Mesendoderm (in vitro differentiated cells): Measurements from ENCODE around the gene CYP19A1.

Experiments used
- DNase-seq: peaks from one replicate; pipeline ENCODE4 v3.0.0; 2013
- H2AK5ac ChIP-seq: 2 replicates; pipeline ENCODE4 v1.6.1; 2013; ENCODE audit warnings: low read length, inconsistent platforms
- H2BK120ac ChIP-seq: 2 replicates; pipeline ENCODE4 v1.6.1; 2013; ENCODE audit warnings: low read depth, mild to moderate bottlenecking, low read length, moderate library complexity, mixed read lengths
- H2BK15ac ChIP-seq: replicated peaks from 2 replicates; pipeline ENCODE4 v1.6.1; 2013; ENCODE audit warnings: low read depth, mild to moderate bottlenecking, moderate library complexity
- H2BK5ac ChIP-seq: 2 replicates; pipeline ENCODE4 v1.6.1; 2013; ENCODE audit warnings: low read length, inconsistent platforms
- H3K18ac ChIP-seq: 2 replicates; pipeline ENCODE4 v1.6.1; 2013; ENCODE audit warnings: mild to moderate bottlenecking, low read length, mixed read lengths
- H3K23ac ChIP-seq: one replicate; pipeline ENCODE4 v1.6.1; 2013; ENCODE audit warnings: low read length
- H3K27ac ChIP-seq: 2 replicates; pipeline ENCODE4 v1.5.1; 2013; ENCODE audit warnings: low read depth, mild to moderate bottlenecking, inconsistent platforms, low read length, moderate library complexity
- H3K27me3 ChIP-seq: 2 replicates; pipeline ENCODE4 v1.6.1; 2013; ENCODE audit warnings: low read length, control low read depth, mild to moderate bottlenecking, inconsistent platforms; ENCODE audit not compliant: insufficient read depth, poor library complexity
- H3K36me3 ChIP-seq: 2 replicates; pipeline ENCODE4 v1.6.1; 2013; ENCODE audit warnings: low read length, inconsistent platforms; ENCODE audit not compliant: control insufficient read depth, insufficient read depth
- H3K4ac ChIP-seq: one replicate; pipeline ENCODE4 v1.6.1; 2013; ENCODE audit warnings: low read depth, mild to moderate bottlenecking, low read length, moderate library complexity
- H3K4me1 ChIP-seq: 2 replicates; pipeline ENCODE4 v1.6.1; 2013; ENCODE audit warnings: low read depth, low read length, inconsistent platforms; ENCODE audit not compliant: control insufficient read depth
- H3K4me2 ChIP-seq: 2 replicates; pipeline ENCODE4 v1.6.1; 2013; ENCODE audit warnings: low read length
- H3K4me3 ChIP-seq: 2 replicates; pipeline ENCODE4 v1.5.1; 2013; ENCODE audit warnings: mild to moderate bottlenecking, low read length
- H3K56ac ChIP-seq: one replicate; pipeline ENCODE4 v1.6.1; 2013; ENCODE audit warnings: low read length
- H3K79me1 ChIP-seq: 2 replicates; pipeline ENCODE4 v1.6.1; 2013; ENCODE audit warnings: low read length, inconsistent platforms
- H3K79me2 ChIP-seq: 2 replicates; pipeline ENCODE4 v1.6.1; 2013; ENCODE audit warnings: mild to moderate bottlenecking, low read length; ENCODE audit not compliant: control insufficient read depth, insufficient read depth
- H3K9ac ChIP-seq: 2 replicates; pipeline ENCODE4 v1.6.1; 2013; ENCODE audit warnings: low read length, inconsistent platforms
- H4K5ac ChIP-seq: one replicate; pipeline ENCODE4 v1.6.1; 2013; ENCODE audit warnings: low read length
- H4K8ac ChIP-seq: one replicate; pipeline ENCODE4 v1.6.1; 2013; ENCODE audit warnings: low read depth, mild to moderate bottlenecking, control low read depth, low read length, moderate library complexity
- WGBS: extraction: QIAGEN DNeasy Blood & Tissue Kit; methylation state at CpG from one replicate; pipeline ENCODE4 v1.1.7; 2013; ENCODE audit warnings: low lambda C conversion rate, missing lambda C conversion rate; ENCODE audit not compliant: insufficient coverage; ENCODE audit errors: extremely low coverage; 5-methylcytosine and 5-hydroxymethylcytosine counted together

Gene CYP19A1

GRCh38 chr15:51237816-51238215, 100.6 kb downstream of the CYP19A1 start:
- H4K8ac ChIP-seq: no peak overlapping the region
- no peak overlapping the region for H2BK120ac ChIP-seq
- no peak overlapping the region for H3K4ac ChIP-seq
- no peak overlapping the region for H3K56ac ChIP-seq
- no peaks in the 10 kb centered on the region for H3K79me1 ChIP-seq
- peaks cover 11% of the 10 kb centered on the region for H3K4me1 ChIP-seq
- no peak overlapping the region for H3K18ac ChIP-seq
- no peak overlapping the region for H2BK5ac ChIP-seq
- no peak overlapping the region for H2BK15ac ChIP-seq
- no peak overlapping the region for H2AK5ac ChIP-seq
- H3K27ac ChIP-seq: no peak overlapping the region
- H3K9ac ChIP-seq: no peak overlapping the region
- no peak for DNase-seq
- no peaks in the 10 kb centered on the region for H3K79me2 ChIP-seq
- H3K36me3 ChIP-seq: no peaks in the 10 kb centered on the region
- no peak overlapping the region for H3K23ac ChIP-seq
- WGBS: no CpG with 5 or more reads among the region's 3 CpGs
- no peak overlapping the region for H3K4me2 ChIP-seq
- no peaks in the 10 kb centered on the region for H3K27me3 ChIP-seq
- H4K5ac ChIP-seq: no peak overlapping the region
- H3K4me3 ChIP-seq: no peak overlapping the region

- Histone ChIP-seq H3K36me3 (no peaks in the 10 kb centered on the region), H4K8ac (no peak overlapping the region), H3K4me3 (no peak overlapping the region), H2BK5ac (no peak overlapping the region), H3K27ac (no peak overlapping the region), H3K23ac (no peak overlapping the region), H3K9ac (no peak overlapping the region), H3K4me2 (no peak overlapping the region), H3K4me1 (peaks cover 3% of the 10 kb centered on the region), H2BK15ac (no peak overlapping the region), H3K4ac (no peak overlapping the region), H3K79me1 (no peaks in the 10 kb centered on the region), H2AK5ac (no peak overlapping the region), H3K27me3 (no peaks in the 10 kb centered on the region), H2BK120ac (no peak overlapping the region), H3K79me2 (no peaks in the 10 kb centered on the region), H3K56ac (no peak overlapping the region), H4K5ac (no peak overlapping the region), H3K18ac (no peak overlapping the region)
- no peak for DNase-seq
- WGBS: no CpG with 5 or more reads among the region's 14 CpGs
Observed at GRCh38 chr15:51234176-51234927, 104.0 kb downstream of the CYP19A1 start.

- no peak overlapping the region for H2BK120ac ChIP-seq
- no peak overlapping the region for H3K4ac ChIP-seq
- H3K18ac ChIP-seq: no peak overlapping the region
- H3K23ac ChIP-seq: no peak overlapping the region
- peaks cover 9% of the 10 kb centered on the region for H3K4me1 ChIP-seq
- H2BK15ac ChIP-seq: no peak overlapping the region
- no peak for DNase-seq
- no peak overlapping the region for H3K4me2 ChIP-seq
- H3K4me3 ChIP-seq: no peak overlapping the region
- no peak overlapping the region for H4K8ac ChIP-seq
- H2AK5ac ChIP-seq: no peak overlapping the region
- no peak overlapping the region for H3K56ac ChIP-seq
- H4K5ac ChIP-seq: no peak overlapping the region
- H3K27me3 ChIP-seq: no peaks in the 10 kb centered on the region
- H3K27ac ChIP-seq: no peak overlapping the region
- no peaks in the 10 kb centered on the region for H3K36me3 ChIP-seq
- WGBS: no CpG with 5 or more reads among the region's 3 CpGs
- H3K79me1 ChIP-seq: no peaks in the 10 kb centered on the region
- no peak overlapping the region for H3K9ac ChIP-seq
- no peak overlapping the region for H2BK5ac ChIP-seq
- H3K79me2 ChIP-seq: no peaks in the 10 kb centered on the region
Observed at GRCh38 chr15:51232581-51232980, 105.8 kb downstream of the CYP19A1 start.

GRCh38 chr15:51229907-51230330, 108.5 kb downstream of the CYP19A1 start:
- Histone ChIP-seq H3K79me2 (no peaks in the 10 kb centered on the region), H3K4ac (no peak overlapping the region), H2BK5ac (no peak overlapping the region), H3K4me3 (no peak overlapping the region), H3K27ac (no peak overlapping the region), H3K79me1 (no peaks in the 10 kb centered on the region), H2BK15ac (no peak overlapping the region), H3K18ac (no peak overlapping the region), H3K27me3 (no peaks in the 10 kb centered on the region), H3K4me1 (peaks cover 9% of the 10 kb centered on the region), H2BK120ac (no peak overlapping the region), H2AK5ac (no peak overlapping the region), H3K4me2 (no peak overlapping the region), H3K36me3 (no peaks in the 10 kb centered on the region), H4K8ac (no peak overlapping the region), H3K9ac (no peak overlapping the region), H4K5ac (no peak overlapping the region), H3K23ac (no peak overlapping the region), H3K56ac (no peak overlapping the region)
- DNase-seq: peak; percentile 80
- WGBS: no CpG with 5 or more reads among the region's 2 CpGs

- peak overlapping the region; percentile 83 for H3K4ac ChIP-seq
- no peak overlapping the region for H2AK5ac ChIP-seq
- H3K23ac ChIP-seq: peak overlapping the region; percentile 15
- peak overlapping the region; percentile 87 for H2BK15ac ChIP-seq
- H4K8ac ChIP-seq: no peak overlapping the region
- peaks cover 9% of the 10 kb centered on the region for H3K4me1 ChIP-seq
- peak; percentile 94 for DNase-seq
- H3K4me2 ChIP-seq: no peak overlapping the region
- H3K27ac ChIP-seq: peak overlapping the region; percentile 54
- peak overlapping the region; percentile 29 for H3K56ac ChIP-seq
- no peaks in the 10 kb centered on the region for H3K79me2 ChIP-seq
- H3K27me3 ChIP-seq: no peaks in the 10 kb centered on the region
- H2BK120ac ChIP-seq: peak overlapping the region; percentile 88
- H3K9ac ChIP-seq: no peak overlapping the region
- no peaks in the 10 kb centered on the region for H3K36me3 ChIP-seq
- H3K79me1 ChIP-seq: no peaks in the 10 kb centered on the region
- H4K5ac ChIP-seq: no peak overlapping the region
- no peak overlapping the region for H3K4me3 ChIP-seq
- peak overlapping the region; percentile 77 for H2BK5ac ChIP-seq
- no CpG with 5 or more reads among the region's 3 CpGs for WGBS
- peak overlapping the region; percentile 95 for H3K18ac ChIP-seq
Observed at GRCh38 chr15:51227940-51228732, 110.3 kb downstream of the CYP19A1 start.
